ENCODE data around the gene FAM229A. TPM values are rescaled to one million over a fixed set of nuclear protein-coding genes. Genes with fewer than 3 reads are reported as not detected.

Gene FAM229A
- polyA plus RNA-seq, 2 of the 4 experiments (the other 2 are of a cell fraction): 3.5 to 5.6 TPM

GRCh38 chr1:32372149-32372756 lies 10.0 kb upstream of the FAM229A start:
- 96% methylated on average over 5 of the region's 5 CpGs for WGBS (ENCODE audit: missing lambda C conversion rate)
- ChIA-PET CTCF (interaction anchor here (1.3 to 1.5 kb wide), 2 partner anchors 13 to 15 kb away, joined by 4 to 5 read pairs; no protein-coding TSS in a partner anchor), POLR2A (no interaction called here)
- TF ChIP-seq HDAC2 (IDR thresholded peaks at IDR 0.05): no peak
- TF ChIP-seq RAD21 (conservative IDR thresholded peaks at IDR 0.05 in 1 of 2, IDR thresholded peaks at IDR 0.05 in 1 of 2): peak in 1 of 2 experiments; percentile 13; a peak in 1 of 5 replicates
- DNase-seq (ENCODE audit: low read depth in 1 of 2, low spot score in 1 of 2): no peak
- Histone ChIP-seq H3K9me3 (no peaks in the 10 kb centered on the region), H3K4me3 (no peak overlapping the region), H3K4me1 (no peaks in the 10 kb centered on the region), H3K27ac (no peak overlapping the region), H3K4me2 (no peak overlapping the region)
- ATAC-seq: peak; percentile 48; a peak in 2 of 6 replicates
- FAIRE-seq: no peak

- POLR2A ChIA-PET: no interaction called here
- WGBS (ENCODE audit: missing lambda C conversion rate): 96% methylated on average over 6 of the region's 7 CpGs
- no peak for FAIRE-seq
Observed at GRCh38 chr1:32367912-32368635, 5.8 kb upstream of the FAM229A start.

GRCh38 chr1:32365445-32365844 lies 3.2 kb upstream of the FAM229A start:
- no peak for FAIRE-seq
- DNase-seq (ENCODE audit: low read depth in 1 of 2, low spot score in 1 of 2): no peak
- ChIA-PET CTCF (interaction anchor here (1.1 to 1.8 kb wide), 2 partner anchors 14 to 150 kb away, joined by 3 to 5 read pairs; no protein-coding TSS in a partner anchor), POLR2A (interaction anchor here (0.8 kb wide), 1 partner anchor 29 kb away, joined by 3 read pairs; the partner anchor contains the start of gene MARCKSL1)
- Histone ChIP-seq H3K9me3 (no peaks in the 10 kb centered on the region), H3K4me1 (no peaks in the 10 kb centered on the region), H3K27ac (no peak overlapping the region), H3K4me3 (no peak overlapping the region), H3K4me2 (no peak overlapping the region)
- WGBS (ENCODE audit: missing lambda C conversion rate): 78% methylated on average over 6 of the region's 6 CpGs
- TF ChIP-seq CHD2 (IDR thresholded peaks at IDR 0.05; ENCODE audit: low read length, partially characterized antibody): no peak
- TF ChIP-seq CEBPB (IDR thresholded peaks at IDR 0.05): no peak
- TF ChIP-seq MAFK (IDR thresholded peaks at IDR 0.05; ENCODE audit: partially characterized antibody): no peak
- TF ChIP-seq HOXB5 (CRISPR knock-in tag; IDR thresholded peaks at IDR 0.05): no peak
- TF ChIP-seq ZSCAN20 (CRISPR knock-in tag; IDR thresholded peaks at IDR 0.05): no peak
- no peak for TF ChIP-seq ELK1 (IDR thresholded peaks at IDR 0.05; ENCODE audit: low read depth, low read length)
- TF ChIP-seq FOXS1 (CRISPR knock-in tag; IDR thresholded peaks at IDR 0.05): no peak
- TF ChIP-seq NFE2L2 (conservative IDR thresholded peaks at IDR 0.05; ENCODE audit: low read length): no peak
- TF ChIP-seq HMGXB4 (CRISPR knock-in tag; IDR thresholded peaks at IDR 0.05; ENCODE audit: borderline replicate concordance): no peak
- ATAC-seq: no peak

More at GRCh38 chr1:32367912-32368635, 5.8 kb upstream of the FAM229A start:
- CTCF ChIA-PET: interaction anchor here (0.6 kb wide), 1 partner anchor 45 kb away, joined by 4 read pairs; no protein-coding TSS in a partner anchor
- Histone ChIP-seq H3K4me2 (no peak overlapping the region), H3K4me3 (no peak overlapping the region), H3K9me3 (no peaks in the 10 kb centered on the region), H3K4me1 (no peaks in the 10 kb centered on the region), H3K27ac (no peak overlapping the region)
- ATAC-seq: no peak
- TF ChIP-seq HOXB13 (CRISPR knock-in tag; IDR thresholded peaks at IDR 0.05; ENCODE audit: low read depth) (no peak), PHF8 (IDR thresholded peaks at IDR 0.05; ENCODE audit: borderline replicate concordance, low read depth) (no peak), NFE2L2 (conservative IDR thresholded peaks at IDR 0.05; ENCODE audit: low read length) (no peak), NPAS2 (CRISPR knock-in tag; IDR thresholded peaks at IDR 0.05; ENCODE audit: borderline replicate concordance) (no peak), CTCF (IDR thresholded peaks at IDR 0.05) (no peak), CHD2 (IDR thresholded peaks at IDR 0.05; ENCODE audit: low read length, partially characterized antibody) (no peak), ZSCAN20 (CRISPR knock-in tag; IDR thresholded peaks at IDR 0.05) (no peak), SMC3 (IDR thresholded peaks at IDR 0.05) (no peak), SREBF2 (IDR thresholded peaks at IDR 0.05) (no peak), CEBPB (IDR thresholded peaks at IDR 0.05) (no peak), NR3C1 (IDR thresholded peaks at IDR 0.05) (no peak), POLR2AphosphoS2 (conservative IDR thresholded peaks at IDR 0.05; ENCODE audit: low read length) (no peak), HOXA7 (CRISPR knock-in tag; IDR thresholded peaks at IDR 0.05) (no peak), GATA3 (IDR thresholded peaks at IDR 0.05; ENCODE audit: borderline replicate concordance) (no peak)
- DNase-seq (ENCODE audit: low read depth in 1 of 2, low spot score in 1 of 2): no peak

All from A549 (cell line).